Hepatocyte (in vitro differentiated cells): ENCODE measurements around the gene BMP6.

Source experiments
- CTCF ChIP-seq: fragments of 200-600 bp; sonication (generic); IDR thresholded peaks from 2 replicates; pipeline ENCODE4 v1.5.1; 2016; ENCODE audit warnings: antibody characterized with exemption, mild to moderate bottlenecking; ENCODE audit not compliant: poor library complexity
- EZH2 ChIP-seq: fragments of 200-600 bp; sonication (generic); IDR thresholded peaks from 2 replicates; pipeline ENCODE4 v1.6.1; 2016; ENCODE audit warnings: antibody characterized with exemption, mild to moderate bottlenecking, borderline replicate concordance

- TF ChIP-seq CTCF (no peak), EZH2 (no peak)
These were observed 110.6 kb downstream of the BMP6 start for GRCh38 chr6:7836371-7837026.
